Neural progenitor cell (in vitro differentiated cells): ENCODE measurements around the gene APOBEC3C. TPM values are rescaled to one million over a fixed set of nuclear protein-coding genes. Genes with fewer than 3 reads are reported as not detected.
A peak's percentile ranks its signal among the peaks of the same experiment; 100 is the strongest.
"Not testable (repeated sequence)": the region's sequence is repeated elsewhere in the genome, so short reads cannot be mapped to it uniquely, and the experiment has no call there.

Source experiments
- DNase-seq: peaks from one replicate; pipeline ENCODE4 v3.0.0-alpha.2; 2016; ENCODE audit warnings: low spot score
- H2AFZ ChIP-seq: fragments of 200-600 bp; sonication (generic); replicated peaks from 2 replicates; pipeline ENCODE4 v1.6.1; 2016; ENCODE audit warnings: antibody characterized with exemption
- H3F3A ChIP-seq: fragments of 200-600 bp; sonication (generic); 2 replicates; pipeline ENCODE4 v1.6.1; 2016; ENCODE audit warnings: antibody characterized with exemption, low read depth
- H3K27ac ChIP-seq: fragments of 200-600 bp; sonication (generic); 2 replicates; pipeline ENCODE4 v1.5.1; 2016; ENCODE audit warnings: mild to moderate bottlenecking
- H3K27me3 ChIP-seq: fragments of 200-600 bp; sonication (generic); 2 replicates; pipeline ENCODE4 v1.6.1; 2016; ENCODE audit warnings: mild to moderate bottlenecking, moderate library complexity
- H3K36me3 ChIP-seq: fragments of 200-600 bp; sonication (generic); 2 replicates; pipeline ENCODE4 v1.5.1; 2016
- H3K4me1 ChIP-seq: fragments of 200-600 bp; sonication (generic); 2 replicates; pipeline ENCODE4 v1.6.1; 2016; ENCODE audit warnings: mixed run types
- H3K4me2 ChIP-seq: fragments of 200-600 bp; sonication (generic); 2 replicates; pipeline ENCODE4 v1.6.1; 2016
- H3K4me3 ChIP-seq: fragments of 200-600 bp; sonication (generic); 2 replicates; pipeline ENCODE4 v1.5.1; 2016
- H3K79me2 ChIP-seq: fragments of 200-600 bp; sonication (generic); 2 replicates; pipeline ENCODE4 v1.6.1; 2016; ENCODE audit warnings: low read depth
- H3K9ac ChIP-seq: fragments of 200-600 bp; sonication (generic); 2 replicates; pipeline ENCODE4 v1.6.1; 2016
- H3K9me3 ChIP-seq: fragments of 200-600 bp; sonication (generic); 2 replicates; pipeline ENCODE4 v1.5.1; 2016; ENCODE audit warnings: low read depth
- H4K20me1 ChIP-seq: fragments of 200-600 bp; sonication (generic); 2 replicates; pipeline ENCODE4 v1.6.1; 2016; ENCODE audit warnings: low read depth
- H3K27ac Mint-ChIP-seq: 3 replicates; pipeline ENCODE4 v1.8.0; 2021; ENCODE audit warnings: mixed read lengths
- H3K27me3 Mint-ChIP-seq: 2 replicates; pipeline ENCODE4 v1.8.0; 2022; ENCODE audit warnings: low read depth, mild to moderate bottlenecking, inconsistent platforms, moderate library complexity, mixed read lengths; ENCODE audit not compliant: insufficient read depth
- H3K36me3 Mint-ChIP-seq: 3 replicates; pipeline ENCODE4 v1.8.0; 2021; ENCODE audit warnings: mixed read lengths
- H3K4me1 Mint-ChIP-seq: 3 replicates; pipeline ENCODE4 v1.8.0; 2021; ENCODE audit warnings: mixed read lengths
- H3K4me3 Mint-ChIP-seq: 3 replicates; pipeline ENCODE4 v1.8.0; 2021; ENCODE audit warnings: mild to moderate bottlenecking, moderate library complexity, mixed read lengths
- H3K9me3 Mint-ChIP-seq: 3 replicates; pipeline ENCODE4 v1.8.0; 2020; ENCODE audit warnings: mixed read lengths
- CTCF ChIP-seq: fragments of 200-600 bp; sonication (generic); IDR thresholded peaks from 2 replicates; pipeline ENCODE4 v1.5.1; 2017; ENCODE audit warnings: antibody characterized with exemption, mild to moderate bottlenecking
- EZH2 ChIP-seq: fragments of 200-600 bp; sonication (generic); IDR thresholded peaks from 2 replicates; pipeline ENCODE4 v1.6.1; 2017; ENCODE audit warnings: antibody characterized with exemption, mild to moderate bottlenecking, moderate library complexity
- EZH2phosphoT487 ChIP-seq: fragments of 200-600 bp; sonication (generic); IDR thresholded peaks from 2 replicates; pipeline ENCODE4 v1.6.1; 2017; ENCODE audit warnings: antibody characterized with exemption
- total RNA-seq: library from RNA; depleted of rRNA; stranded (reverse); fragments of >200 nt; gene quantifications from 2 replicates; pipeline ENCODE4 v1.2.3, GENCODE V29; 2015; ENCODE audit warnings: low replicate concordance

The APOBEC3C gene
- total RNA-seq, 1 donor from 2014 or later: 3.0 TPM

- H3K4me1 Mint-ChIP-seq: peaks cover 15% of the 10 kb centered on the region
- H3K4me3 Mint-ChIP-seq: no peak overlapping the region
Observed at GRCh38 chr22:39027717-39028116, 13.7 kb downstream of the APOBEC3C start.

GRCh38 chr22:39028281-39028680 lies 14.2 kb downstream of the APOBEC3C start:
- Mint-ChIP-seq H3K9me3 (no peaks in the 10 kb centered on the region), H3K27me3 (peaks cover 8% of the 10 kb centered on the region), H3K36me3 (no peaks in the 10 kb centered on the region), H3K4me1 (peaks cover 13% of the 10 kb centered on the region), H3K4me3 (no peak overlapping the region), H3K27ac (no peak overlapping the region)
- Histone ChIP-seq H3K79me2 (no peaks in the 10 kb centered on the region), H3K9ac (no peak overlapping the region), H3K4me3 (no peak overlapping the region), H3K4me1 (peaks cover 5% of the 10 kb centered on the region), H3K27ac (no peak overlapping the region), H3K9me3 (no peaks in the 10 kb centered on the region), H4K20me1 (no peaks in the 10 kb centered on the region), H3K27me3 (no peaks in the 10 kb centered on the region), H2AFZ (no peak overlapping the region), H3F3A (no peaks in the 10 kb centered on the region), H3K36me3 (no peaks in the 10 kb centered on the region), H3K4me2 (no peak overlapping the region)
- DNase-seq: no peak
- TF ChIP-seq EZH2 (no peak), EZH2phosphoT487 (no peak)

More at GRCh38 chr22:39027717-39028116, 13.7 kb downstream of the APOBEC3C start:
- Histone ChIP-seq H3F3A (no peaks in the 10 kb centered on the region), H3K36me3 (no peaks in the 10 kb centered on the region), H2AFZ (no peak overlapping the region), H3K4me2 (no peak overlapping the region), H3K27ac (no peak overlapping the region), H3K9ac (no peak overlapping the region), H3K4me1 (peaks cover 5% of the 10 kb centered on the region), H3K79me2 (no peaks in the 10 kb centered on the region), H3K4me3 (no peak overlapping the region), H3K9me3 (no peaks in the 10 kb centered on the region), H4K20me1 (no peaks in the 10 kb centered on the region), H3K27me3 (no peaks in the 10 kb centered on the region)
- no peaks in the 10 kb centered on the region for H3K9me3 Mint-ChIP-seq
- peaks cover 8% of the 10 kb centered on the region for H3K27me3 Mint-ChIP-seq
- no peaks in the 10 kb centered on the region for H3K36me3 Mint-ChIP-seq
- no peak overlapping the region for H3K27ac Mint-ChIP-seq
- DNase-seq: no peak
- TF ChIP-seq CTCF (no peak), EZH2 (no peak), EZH2phosphoT487 (no peak)

- no peak overlapping the region for H3K27ac Mint-ChIP-seq
- Histone ChIP-seq H3K27ac (no peak overlapping the region), H3K4me2 (no peak overlapping the region), H4K20me1 (no peaks in the 10 kb centered on the region), H3K36me3 (no peaks in the 10 kb centered on the region), H3K4me3 (no peak overlapping the region), H3K79me2 (no peaks in the 10 kb centered on the region), H3K9me3 (no peaks in the 10 kb centered on the region), H3K9ac (no peak overlapping the region), H3K27me3 (no peaks in the 10 kb centered on the region), H3K4me1 (peaks cover 5% of the 10 kb centered on the region), H2AFZ (no peak overlapping the region), H3F3A (no peaks in the 10 kb centered on the region)
- no peaks in the 10 kb centered on the region for H3K9me3 Mint-ChIP-seq
- H3K36me3 Mint-ChIP-seq: no peaks in the 10 kb centered on the region
- H3K27me3 Mint-ChIP-seq: peaks cover 8% of the 10 kb centered on the region
- peaks cover 13% of the 10 kb centered on the region for H3K4me1 Mint-ChIP-seq
- H3K4me3 Mint-ChIP-seq: no peak overlapping the region
- no peak for DNase-seq
- no peak for TF ChIP-seq EZH2phosphoT487
- TF ChIP-seq CTCF: no peak
- TF ChIP-seq EZH2: no peak
Observed at GRCh38 chr22:39029227-39029626, 15.2 kb downstream of the APOBEC3C start.

GRCh38 chr22:39030705-39031104 lies 16.6 kb downstream of the APOBEC3C start:
- H3K9me3 Mint-ChIP-seq: no peaks in the 10 kb centered on the region
- H3K4me1 ChIP-seq: peaks cover 5% of the 10 kb centered on the region
- H3K27ac Mint-ChIP-seq: peak overlapping the region; percentile 91
- H3K9me3 ChIP-seq: no peaks in the 10 kb centered on the region
- peaks cover 5% of the 10 kb centered on the region for H3K27me3 Mint-ChIP-seq
- DNase-seq: no peak
- no peak overlapping the region for H3K4me3 ChIP-seq
- no peak overlapping the region for H3K27ac ChIP-seq
- no peaks in the 10 kb centered on the region for H3K79me2 ChIP-seq
- no peaks in the 10 kb centered on the region for H4K20me1 ChIP-seq
- H2AFZ ChIP-seq: no peak overlapping the region
- H3K36me3 Mint-ChIP-seq: no peaks in the 10 kb centered on the region
- no peaks in the 10 kb centered on the region for H3F3A ChIP-seq
- H3K27me3 ChIP-seq: no peaks in the 10 kb centered on the region
- H3K9ac ChIP-seq: no peak overlapping the region
- H3K4me3 Mint-ChIP-seq: no peak overlapping the region
- H3K36me3 ChIP-seq: no peaks in the 10 kb centered on the region
- TF ChIP-seq CTCF (no peak), EZH2phosphoT487 (no peak), EZH2 (no peak)
- peaks cover 13% of the 10 kb centered on the region for H3K4me1 Mint-ChIP-seq
- H3K4me2 ChIP-seq: no peak overlapping the region

GRCh38 chr22:39031434-39032295 lies 17.6 kb downstream of the APOBEC3C start:
- not testable (repeated sequence) for DNase-seq, H3K36me3 ChIP-seq, H3K27ac Mint-ChIP-seq, H3K27me3 ChIP-seq, H3F3A ChIP-seq, H3K4me2 ChIP-seq, H3K4me3 ChIP-seq, H3K9me3 Mint-ChIP-seq, H4K20me1 ChIP-seq, H3K9me3 ChIP-seq, H3K4me3 Mint-ChIP-seq, H3K4me1 ChIP-seq, H3K27me3 Mint-ChIP-seq, H3K79me2 ChIP-seq, H3K27ac ChIP-seq, H3K36me3 Mint-ChIP-seq, H3K9ac ChIP-seq
- H3K4me1 Mint-ChIP-seq: peaks cover 13% of the 10 kb centered on the region
- peak overlapping the region; percentile 87 for H2AFZ ChIP-seq
